GDM1 (cell line): ENCODE measurements around the gene CNRIP1.

Experiments used
- DNase-seq: peaks from one replicate; lab custom pipeline; 2025; lab: John Stamatoyannopoulos, UW

Gene CNRIP1

DNA sequence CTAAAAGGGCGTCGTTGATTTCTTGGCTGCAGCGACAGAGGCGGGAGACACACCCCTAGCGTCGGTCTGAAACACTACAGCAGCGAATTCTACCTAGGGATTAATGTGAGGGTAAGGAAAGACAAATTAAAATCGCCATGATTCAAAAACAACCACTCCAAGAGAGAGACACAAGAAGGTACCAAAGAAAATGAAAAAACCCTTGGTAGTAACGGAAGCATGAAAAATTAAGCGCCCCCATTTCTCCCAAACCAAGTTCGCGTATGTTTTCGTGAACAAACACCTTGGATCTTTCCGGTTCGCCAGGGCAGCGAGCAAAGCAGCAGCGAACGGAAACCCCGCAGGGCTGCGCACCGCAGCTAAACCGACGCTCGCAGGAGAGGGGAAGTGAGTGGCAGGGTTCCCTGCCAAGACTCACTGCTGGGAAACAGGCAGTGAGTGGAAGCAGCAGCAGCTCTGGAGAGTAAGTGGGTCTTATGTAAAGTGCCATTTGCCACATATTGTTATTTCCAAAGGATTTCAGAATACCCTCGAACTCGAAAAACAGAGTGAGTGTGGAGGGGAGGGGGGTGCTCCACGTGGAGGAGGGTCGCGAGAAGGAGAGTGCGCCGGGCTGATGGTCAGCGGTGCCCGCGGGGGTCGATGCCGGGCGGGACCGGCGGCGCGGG, 68.4 kb downstream of the CNRIP1 start:
- peak; percentile 70 for DNase-seq

DNA sequence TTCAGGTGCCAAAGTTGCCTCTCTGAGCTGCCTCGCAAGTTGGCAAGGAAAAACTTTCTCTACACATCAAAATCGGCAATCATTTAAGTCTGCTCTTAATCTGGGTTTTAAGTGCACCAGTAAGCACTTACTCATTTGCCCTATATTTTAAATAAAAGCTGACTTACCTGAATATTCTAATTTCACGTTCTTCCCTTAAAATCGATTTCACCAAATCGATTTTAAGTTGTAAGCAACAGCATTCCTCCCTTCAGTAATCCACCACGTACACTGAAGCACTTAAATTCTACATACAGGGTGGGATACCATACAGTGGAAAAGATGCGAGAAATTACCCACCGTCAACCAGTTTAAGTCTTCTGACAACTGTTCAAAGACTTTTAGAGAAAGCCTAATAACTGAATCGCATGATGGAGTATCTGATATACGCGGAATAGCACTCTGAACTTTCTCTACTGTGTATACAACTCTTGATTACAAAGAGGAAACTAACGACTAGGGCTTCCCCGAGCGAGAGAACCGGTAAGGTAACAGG, 69.0 kb downstream of the CNRIP1 start:
- DNase-seq: no peak

DNA sequence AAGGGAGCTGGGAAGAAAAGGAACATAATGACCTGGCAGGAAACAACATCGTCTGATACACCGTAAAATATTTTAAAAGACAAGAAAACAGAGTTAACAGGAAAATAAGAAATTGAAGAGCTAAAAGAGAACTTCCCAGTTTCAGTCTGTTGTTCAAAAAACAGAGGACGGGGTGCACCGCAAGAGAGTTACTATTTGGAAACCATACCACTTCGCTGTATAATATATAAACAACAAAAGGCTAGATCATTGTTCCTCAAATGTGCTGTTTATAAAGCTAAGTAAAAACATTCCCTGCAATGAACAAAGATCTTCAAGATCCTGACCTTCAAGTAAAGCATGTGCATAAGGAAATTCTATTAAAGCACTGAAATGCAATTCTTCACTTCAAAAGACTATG, 69.6 kb downstream of the CNRIP1 start:
- no peak for DNase-seq

DNA sequence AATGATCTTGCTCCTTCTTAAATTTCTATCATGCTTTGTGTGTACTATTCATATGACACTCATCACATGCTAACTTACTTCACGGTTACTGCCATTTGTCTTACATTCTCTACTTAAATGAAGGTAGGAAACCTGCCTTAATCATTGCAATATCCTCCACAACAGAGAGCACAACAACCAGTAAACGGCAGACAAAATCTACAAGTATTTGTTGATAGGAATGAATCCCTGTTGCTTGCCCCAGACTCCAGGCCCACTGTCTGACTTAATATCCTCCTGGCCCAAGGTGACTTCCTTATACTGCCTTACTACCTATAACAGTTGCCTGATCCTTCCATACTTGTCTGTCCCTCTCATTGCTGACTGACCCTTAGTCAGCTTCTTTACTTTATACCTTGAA, 70.9 kb downstream of the CNRIP1 start:
- no peak for DNase-seq

DNA sequence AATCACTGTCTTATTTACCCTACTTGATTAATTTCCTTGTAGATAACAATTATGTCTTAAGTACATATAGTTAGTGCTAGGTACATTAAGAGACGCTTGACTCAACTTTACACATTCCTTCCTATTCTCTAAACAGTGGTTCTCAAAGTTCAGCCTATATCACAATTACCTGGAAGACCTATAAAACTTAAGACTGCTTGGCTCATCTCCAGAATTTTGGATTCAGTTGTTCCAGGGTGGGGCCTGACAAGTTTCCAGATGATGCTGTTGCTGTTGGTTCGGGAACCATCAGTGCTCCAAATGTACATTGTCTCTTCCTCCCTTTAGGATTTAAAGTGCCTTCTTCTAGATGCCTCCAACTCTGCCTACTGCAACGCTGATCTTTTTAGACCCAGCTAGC, 71.4 kb downstream of the CNRIP1 start:
- DNase-seq: no peak

DNA sequence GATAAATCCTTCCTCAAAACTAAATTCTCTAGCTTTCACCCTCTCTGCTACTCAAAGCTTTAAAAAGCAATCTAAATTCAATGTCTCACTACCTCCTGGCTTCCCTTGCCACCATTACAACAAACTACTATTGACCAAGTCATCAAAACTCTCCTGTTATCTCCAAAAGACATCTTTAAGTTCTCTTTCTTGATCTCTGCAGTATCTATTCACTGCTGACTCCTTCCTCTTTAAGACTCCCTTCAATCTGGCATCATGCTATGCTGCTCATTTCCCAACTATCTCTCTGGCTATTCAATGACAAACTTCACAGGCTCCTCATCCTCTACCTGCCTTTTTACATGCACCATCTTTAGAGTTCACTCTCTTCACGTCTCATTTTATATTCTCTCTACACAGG, 73.4 kb downstream of the CNRIP1 start:
- no peak for DNase-seq

DNA sequence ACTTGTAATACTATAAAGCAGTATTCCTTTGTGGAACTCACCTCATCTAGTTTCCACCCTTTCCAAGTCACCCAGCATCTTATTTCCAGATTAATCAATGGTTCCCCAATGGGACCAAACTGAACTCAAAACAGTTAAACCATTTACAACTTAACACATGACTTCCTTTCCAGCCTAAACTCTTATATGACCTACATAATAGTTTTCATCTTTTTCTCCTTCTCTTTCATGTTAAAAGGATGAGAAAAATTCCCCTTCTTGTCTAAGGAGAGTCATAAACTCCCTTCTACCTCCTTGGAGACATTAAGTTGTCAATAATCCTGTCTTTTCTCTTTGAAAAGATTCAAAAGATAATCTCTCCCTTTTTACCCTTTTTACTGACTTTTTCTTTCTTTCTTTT, 74.1 kb downstream of the CNRIP1 start:
- DNase-seq: no peak

DNA sequence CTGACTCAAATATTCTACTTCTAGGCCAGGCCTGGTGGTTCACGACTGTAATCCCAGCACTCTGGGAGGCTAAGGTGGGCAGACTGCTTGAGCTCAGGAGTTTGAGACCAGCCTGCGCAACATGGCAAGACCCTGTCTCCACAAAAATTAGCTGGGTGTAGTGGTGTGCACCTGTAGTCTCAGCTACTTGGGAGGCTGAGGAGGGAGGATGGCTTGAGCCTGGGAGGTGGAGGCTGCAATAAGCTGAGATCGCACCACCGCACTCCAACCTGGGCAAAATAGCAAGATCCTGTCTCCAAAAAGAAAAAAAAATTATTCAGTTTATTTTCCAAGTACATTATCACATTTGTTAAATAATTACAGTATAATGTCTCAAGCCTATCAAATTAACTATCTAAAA, 74.7 kb downstream of the CNRIP1 start:
- no peak for DNase-seq

DNA sequence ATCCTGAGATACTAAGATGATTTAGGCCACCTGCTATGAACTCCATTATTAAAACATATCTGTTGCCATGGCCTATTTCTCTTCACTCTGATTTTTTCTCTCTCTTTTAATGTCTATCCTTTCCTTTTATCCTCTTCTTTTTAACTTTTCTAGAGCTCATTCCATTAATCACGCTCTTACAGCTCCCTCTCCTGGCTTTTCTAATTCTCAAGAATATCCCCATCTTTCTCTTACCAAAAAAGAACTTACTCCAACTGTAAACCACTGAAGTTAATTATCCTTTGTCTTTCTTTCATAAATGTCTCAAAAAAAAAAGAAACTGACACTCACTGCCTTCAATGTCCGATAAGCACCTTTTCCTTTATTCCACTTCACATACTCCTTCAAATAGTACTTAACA, 75.3 kb downstream of the CNRIP1 start:
- DNase-seq: no peak
